PC-3 (cell line): ENCODE results near the gene HECW1. TPM values are rescaled to one million over a fixed set of nuclear protein-coding genes. Genes with fewer than 3 reads are reported as not detected.

Experiments
- ATAC-seq: fragments of 200-7000 bp; cut with Tn5 transposase; 2 replicates; pipeline ENCODE4 v1.9.1; 2020; ENCODE audit warnings: mild to moderate bottlenecking, moderate library complexity
- BruUV-seq: library from RNA; stranded (reverse); fragments of 400-500 nt; replicated peaks from 2 replicates; lab custom pipeline; 2021; lab: Mats Ljungman, UMichigan
- CTCF ChIA-PET: fragments of 300-600 bp; sonication (Branson Sonifier 250); formaldehyde crosslinking; loops from one replicate; lab custom pipeline; 2022; ENCODE audit warnings: antibody characterized with exemption; lab: Charles Lee
- POLR2A ChIA-PET: fragments of 300-600 bp; sonication (Branson Sonifier 250); formaldehyde crosslinking; loops from one replicate; lab custom pipeline; 2022; ENCODE audit warnings: antibody characterized with exemption; ENCODE audit not compliant: unreplicated experiment; lab: Charles Lee
- DNase-seq: peaks from one replicate; pipeline ENCODE4 v3.0.0-alpha.2; 2015
- H2AFZ ChIP-seq: fragments of 300-600 bp; sonication (generic); 2 replicates; pipeline ENCODE4 v1.6.0; 2016; ENCODE audit warnings: antibody characterized with exemption, low read length
- H3F3A ChIP-seq: fragments of 300-600 bp; sonication (generic); one replicate; pipeline ENCODE4 v1.6.0; 2017; ENCODE audit warnings: antibody characterized with exemption, low read length, control low read depth, mild to moderate bottlenecking; ENCODE audit not compliant: unreplicated experiment
- H3K27ac ChIP-seq: fragments of 300-600 bp; sonication (generic); 2 replicates; pipeline ENCODE4 v1.5.1; 2016; ENCODE audit warnings: mild to moderate bottlenecking, low read length
- H3K27me3 ChIP-seq: fragments of 300-600 bp; sonication (generic); 2 replicates; pipeline ENCODE4 v1.6.1; 2016; ENCODE audit warnings: low read length, mixed read lengths
- H3K36me3 ChIP-seq: fragments of 300-600 bp; sonication (generic); 2 replicates; pipeline ENCODE4 v1.6.1; 2016; ENCODE audit warnings: low read depth, mixed run types, low read length, mixed read lengths
- H3K4me1 ChIP-seq: fragments of 300-600 bp; sonication (generic); 2 replicates; pipeline ENCODE4 v1.5.1; 2016; ENCODE audit warnings: low read length; ENCODE audit not compliant: insufficient read depth
- H3K4me2 ChIP-seq: fragments of 300-600 bp; sonication (generic); 2 replicates; pipeline ENCODE4 v1.6.0; 2016; ENCODE audit warnings: low read length
- H3K4me3 ChIP-seq: fragments of 300-600 bp; sonication (generic); 2 replicates; pipeline ENCODE4 v1.5.1; 2016; ENCODE audit warnings: mild to moderate bottlenecking, low read length, mixed read lengths
- H3K79me2 ChIP-seq: fragments of 300-600 bp; sonication (generic); 2 replicates; pipeline ENCODE4 v1.6.1; 2017; ENCODE audit warnings: low read length, mixed read lengths
- H3K9ac ChIP-seq: fragments of 300-600 bp; sonication (generic); 2 replicates; pipeline ENCODE4 v1.6.0; 2016; ENCODE audit warnings: mild to moderate bottlenecking, low read length
- H3K9me2 ChIP-seq: fragments of 300-600 bp; sonication (generic); replicated peaks from 2 replicates; pipeline ENCODE4 v1.6.1; 2016; ENCODE audit warnings: mixed run types, low read length, mixed read lengths
- H3K9me3 ChIP-seq: fragments of 300-600 bp; sonication (generic); 2 replicates; pipeline ENCODE4 v1.6.1; 2016; ENCODE audit warnings: low read length, mixed read lengths
- H4K20me1 ChIP-seq: fragments of 300-600 bp; sonication (generic); 2 replicates; pipeline ENCODE4 v1.6.1; 2016; ENCODE audit warnings: low read length, mixed read lengths
- CTCF ChIP-seq: fragments of 300-600 bp; sonication (generic); conservative IDR thresholded peaks from 2 replicates; pipeline ENCODE4 v1.5.1; 2017; ENCODE audit warnings: antibody characterized with exemption, low read depth, mild to moderate bottlenecking, low read length
- EZH2 ChIP-seq: fragments of 300-600 bp; sonication (generic); IDR thresholded peaks from one replicate; pipeline ENCODE4 v1.6.1; 2017; ENCODE audit warnings: antibody characterized with exemption, mild to moderate bottlenecking, low read length; ENCODE audit not compliant: unreplicated experiment
- EZH2phosphoT487 ChIP-seq: fragments of 300-600 bp; sonication (generic); IDR thresholded peaks from 2 replicates; pipeline ENCODE4 v1.6.1; 2018; ENCODE audit warnings: mild to moderate bottlenecking, antibody characterized with exemption, low read length, borderline replicate concordance
- intact Hi-C: fragments of 100-400 bp; cut with micrococcal nuclease; formaldehyde crosslinking; loops from 2 replicates; pipeline ENCODE4 v1.9.0; 2023
- total RNA-seq: library from RNA; depleted of rRNA; stranded (reverse); fragments of >200 nt; gene quantifications from 2 replicates; pipeline ENCODE4 v1.2.3, GENCODE V29; 2014

The HECW1 gene
- total RNA-seq, 1 experiment from 2014 or later, result 3.0 TPM

- DNase-seq (peak; percentile 73), ATAC-seq (peak; percentile 97)
- Histone ChIP-seq H4K20me1 (no peaks in the 10 kb centered on the region), H3K27me3 (no peaks in the 10 kb centered on the region), H3K36me3 (no peaks in the 10 kb centered on the region), H3K79me2 (no peaks in the 10 kb centered on the region), H3F3A (no peaks in the 10 kb centered on the region), H3K4me2 (0 out of 2 replicates have a peak overlapping the region, but pooled peaks have one; percentile 1), H3K4me1 (peaks cover 14% of the 10 kb centered on the region), H2AFZ (0 out of 2 replicates have a peak overlapping the region, but pooled peaks have one; percentile 41), H3K4me3 (no peak overlapping the region), H3K9ac (no peak overlapping the region), H3K27ac (no peak overlapping the region), H3K9me3 (no peaks in the 10 kb centered on the region), H3K9me2 (no peaks in the 10 kb centered on the region)
- CTCF ChIA-PET, result interaction anchor here (0.9 kb wide), 1 partner anchor 66 kb away, joined by 4 read pairs; the partner anchor contains the start of gene STK17A
- intact Hi-C loops, result no loop called here
- POLR2A ChIA-PET, result no interaction called here
- TF ChIP-seq EZH2 (no peak), CTCF (no peak), EZH2phosphoT487 (no peak)
- BruUV-seq, result no TSS peak
Observed at GRCh38 chr7:43516581-43517342, 404.3 kb downstream of the HECW1 start.

- no TSS peak for BruUV-seq
- H4K20me1 ChIP-seq, result no peaks in the 10 kb centered on the region
Observed at GRCh38 chr7:43517464-43517863, 405.0 kb downstream of the HECW1 start.

More at GRCh38 chr7:43517464-43517863, 405.0 kb downstream of the HECW1 start:
- Histone ChIP-seq H3K79me2 (no peaks in the 10 kb centered on the region), H2AFZ (no peak overlapping the region), H3K4me2 (0 out of 2 replicates have a peak overlapping the region, but pooled peaks have one; percentile 1), H3K9me3 (no peaks in the 10 kb centered on the region), H3K9me2 (no peaks in the 10 kb centered on the region), H3K27ac (no peak overlapping the region), H3K4me3 (no peak overlapping the region), H3F3A (no peaks in the 10 kb centered on the region), H3K4me1 (peaks cover 14% of the 10 kb centered on the region), H3K9ac (no peak overlapping the region), H3K27me3 (no peaks in the 10 kb centered on the region), H3K36me3 (no peaks in the 10 kb centered on the region)
- POLR2A ChIA-PET, result no interaction called here
- intact Hi-C loops, result no loop called here
- DNase-seq (no peak), ATAC-seq (no peak)
- TF ChIP-seq EZH2 (no peak), CTCF (no peak), EZH2phosphoT487 (no peak)
- CTCF ChIA-PET, result no interaction called here
